NCI-H226 (cell line): ENCODE data around the gene DCST2.

Experiments
- DNase-seq: peaks from one replicate; pipeline ENCODE4 v3.0.0-alpha.2; 2015

DCST2 gene

GRCh38 chr1:154973344-154974101 is 60.1 kb downstream of the DCST2 start:
- DNase-seq = peak; percentile 97

GRCh38 chr1:154972517-154973343 is 60.9 kb downstream of the DCST2 start:
- peak; percentile 94 for DNase-seq

- peak; percentile 87 for DNase-seq
Measured at GRCh38 chr1:154972213-154972516, 61.4 kb downstream of the DCST2 start.

- no peak for DNase-seq
Measured at GRCh38 chr1:154971341-154971998, 62.1 kb downstream of the DCST2 start.

GRCh38 chr1:154970631-154971340 is 62.8 kb downstream of the DCST2 start, which contains the start of gene SHC1:
Gene SHC1 (minus strand): TSS chr1:154970747. CDS start chr1:154970526, 221 bp downstream.
- peak; percentile 96 for DNase-seq

GRCh38 chr1:154969860-154970452 is 63.6 kb downstream of the DCST2 start:
- no peak for DNase-seq

GRCh38 chr1:154969246-154969645 is 64.3 kb downstream of the DCST2 start:
- no peak for DNase-seq

- no peak for DNase-seq
Measured at GRCh38 chr1:154968731-154969130, 64.8 kb downstream of the DCST2 start.
